Body of pancreas (tissue), 4 donors: ENCODE measurements around the gene NFKB1.

Experiments
- CTCF ChIP-seq, 7 experiments: fragments of 450-650 bp in 4 of 7; fragments of 200-600 bp in 3 of 7; sonication (generic) in 3 of 7; IDR thresholded peaks; one replicate each; pipeline ENCODE4 v1.5.1; 2016 to 2019; ENCODE audit warnings: antibody characterized with exemption in 7 of 7
- POLR2A ChIP-seq, 3 donors: fragments of 450-650 bp; IDR thresholded peaks; one replicate each; pipeline ENCODE4 v1.6.1; 2016; ENCODE audit warnings: antibody characterized with exemption in 3 of 3, mild to moderate bottlenecking in 2 of 3

DNA sequence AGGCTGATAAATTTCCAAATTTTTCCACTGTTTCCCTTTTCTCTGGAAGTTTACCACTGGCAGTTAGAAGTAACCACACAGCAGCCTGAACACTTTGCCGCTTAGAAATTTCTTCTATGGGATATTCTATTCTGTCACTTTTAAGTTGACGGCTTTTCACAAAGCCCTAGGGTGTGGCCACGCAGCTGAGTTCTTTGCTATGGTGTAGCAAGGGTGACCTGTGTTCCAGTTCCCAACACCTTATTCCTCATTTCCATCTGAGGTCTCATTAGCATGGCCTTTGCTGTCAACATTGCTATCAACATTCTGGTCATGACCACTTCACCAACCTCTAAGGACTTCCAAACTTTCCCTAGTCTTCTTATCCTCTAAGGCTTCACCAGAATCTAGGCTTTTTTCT is 45.4 kb upstream of the NFKB1 start:
- TF ChIP-seq CTCF (IDR thresholded peaks at IDR 0.05), result no peak
- no peak for TF ChIP-seq POLR2A (IDR thresholded peaks at IDR 0.05)
